GM19025 (cell line): ENCODE measurements around the gene CFAP44.
"Not testable (repeated sequence)": the region's sequence is repeated elsewhere in the genome, so short reads cannot be mapped to it uniquely, and the experiment has no call there.

Experiments
- ATAC-seq: cut with Tn5 transposase; IDR thresholded peaks from one replicate; pipeline ENCODE4 v1.9.1; 2021; ENCODE audit warnings: mild to moderate bottlenecking, low read depth, moderate library complexity; ENCODE audit not compliant: unreplicated experiment

The CFAP44 gene, protein sequence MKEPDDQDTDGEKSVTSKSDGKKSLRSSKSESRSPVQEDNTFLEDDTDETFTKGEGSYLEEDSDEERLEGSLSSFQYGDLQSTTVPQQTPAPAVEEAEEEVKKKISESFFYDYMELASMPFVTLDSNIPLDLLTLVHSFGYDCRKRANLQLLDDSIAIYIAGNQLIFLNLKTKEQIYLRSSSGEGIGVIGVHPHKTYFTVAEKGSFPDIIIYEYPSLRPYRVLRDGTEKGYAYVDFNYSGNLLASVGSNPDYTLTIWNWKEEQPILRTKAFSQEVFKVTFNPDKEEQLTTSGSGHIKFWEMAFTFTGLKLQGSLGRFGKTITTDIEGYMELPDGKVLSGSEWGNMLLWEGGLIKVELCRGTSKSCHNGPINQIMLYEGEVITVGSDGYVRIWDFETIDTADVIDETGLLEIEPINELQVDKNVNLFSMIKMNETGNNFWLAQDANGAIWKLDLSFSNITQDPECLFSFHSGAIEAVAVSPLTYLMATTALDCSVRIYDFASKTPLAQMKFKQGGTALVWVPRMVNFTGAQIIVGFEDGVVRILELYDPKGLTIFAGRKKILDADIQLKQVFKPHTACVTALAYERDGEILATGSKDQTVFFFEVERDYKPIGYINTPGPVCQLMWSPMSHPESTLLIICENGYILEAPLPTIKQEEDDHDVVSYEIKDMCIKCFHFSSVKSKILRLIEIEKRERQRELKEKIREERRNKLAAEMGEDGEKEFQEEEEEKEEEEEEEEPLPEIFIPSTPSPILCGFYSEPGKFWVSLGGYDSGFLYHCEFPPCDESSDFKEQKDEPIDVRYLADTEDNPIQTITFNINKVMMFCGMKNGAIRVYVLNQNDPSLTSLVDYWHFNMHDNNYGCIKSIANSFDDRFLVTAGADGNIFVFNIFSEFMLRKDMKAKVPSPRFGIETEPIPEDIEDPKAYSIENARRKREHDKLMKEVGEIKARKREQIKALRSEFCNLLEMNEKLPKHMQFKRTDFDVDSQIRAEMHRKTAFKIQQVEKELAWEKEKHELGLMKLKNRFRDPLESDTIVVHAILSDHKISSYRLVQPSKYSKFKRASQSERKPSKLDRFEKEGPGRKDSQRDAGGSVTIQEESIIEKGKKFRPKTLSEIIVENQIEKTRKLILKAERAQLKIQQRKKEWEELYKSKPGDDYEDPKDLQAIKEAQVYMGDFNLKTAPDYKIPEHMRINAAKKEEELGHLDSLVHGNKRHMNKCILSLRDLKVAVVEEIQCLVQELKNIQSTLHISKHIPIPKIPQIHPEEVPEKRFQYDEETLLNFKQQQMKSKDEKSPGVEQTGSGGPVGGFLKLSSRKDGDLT (N-terminal part only)

DNA sequence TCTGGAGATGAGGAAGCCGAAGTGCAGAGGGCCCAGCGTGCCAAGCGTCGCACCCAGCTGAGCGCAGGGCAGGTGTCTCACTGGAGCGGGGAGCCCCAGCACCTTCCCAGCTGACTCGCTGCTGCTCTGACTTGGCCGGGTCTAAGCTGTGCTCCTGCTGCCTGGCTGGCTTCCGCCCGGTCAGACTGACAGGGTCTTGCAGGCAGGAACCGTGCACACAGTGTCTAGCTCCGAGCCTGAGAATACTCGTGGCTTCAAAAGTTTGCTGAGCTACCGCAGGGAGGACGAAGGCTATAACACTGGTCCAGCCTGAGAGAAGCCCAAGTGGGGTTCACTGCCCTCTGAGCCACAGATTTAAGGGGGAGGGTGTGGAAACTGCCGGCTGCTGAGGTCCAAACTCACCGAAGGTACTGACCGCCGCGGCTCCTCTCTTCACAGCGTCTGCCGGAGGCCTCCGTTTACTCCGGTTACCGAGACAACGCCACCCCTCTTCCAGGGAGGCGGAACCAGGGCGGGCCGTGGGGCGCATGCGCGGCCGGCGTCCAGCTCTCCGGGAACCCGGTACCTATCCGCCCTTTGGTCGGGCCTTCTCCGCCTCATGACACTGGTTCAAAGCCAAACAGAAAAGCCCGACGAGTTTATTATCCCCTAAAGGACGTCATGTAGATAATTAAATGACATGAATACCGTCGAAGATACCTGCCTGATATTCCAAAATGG lies at the start of gene CFAP44:
CFAP44 (minus strand) TSS at position 443 of the 720 bp plus-strand sequence. CDS start 7,829 bp downstream, outside the sequence.
- ATAC-seq: peak; percentile 77

DNA sequence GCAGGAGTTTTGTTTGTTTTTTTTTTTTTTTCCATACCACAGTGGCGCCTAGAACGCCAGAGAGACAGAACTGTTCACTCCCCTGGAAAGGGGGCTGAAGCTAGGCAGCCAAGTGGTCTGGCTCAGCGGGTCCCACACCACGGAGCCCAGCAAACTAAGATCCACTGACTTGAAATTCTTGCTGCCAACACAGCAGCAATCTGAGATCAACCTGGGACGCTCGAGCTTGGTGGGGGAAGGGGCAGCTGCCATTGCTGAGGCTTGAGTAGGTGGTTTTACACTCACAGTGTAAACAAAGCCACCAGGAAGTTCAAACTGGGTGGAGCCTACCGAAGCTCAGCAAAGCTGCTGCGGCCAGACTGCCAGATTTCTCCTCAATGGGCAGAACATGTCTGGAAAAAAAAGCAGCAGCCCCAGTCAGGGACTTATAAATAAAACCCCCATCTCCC lies 43.9 kb upstream of the CFAP44 start:
- no peak for ATAC-seq

DNA sequence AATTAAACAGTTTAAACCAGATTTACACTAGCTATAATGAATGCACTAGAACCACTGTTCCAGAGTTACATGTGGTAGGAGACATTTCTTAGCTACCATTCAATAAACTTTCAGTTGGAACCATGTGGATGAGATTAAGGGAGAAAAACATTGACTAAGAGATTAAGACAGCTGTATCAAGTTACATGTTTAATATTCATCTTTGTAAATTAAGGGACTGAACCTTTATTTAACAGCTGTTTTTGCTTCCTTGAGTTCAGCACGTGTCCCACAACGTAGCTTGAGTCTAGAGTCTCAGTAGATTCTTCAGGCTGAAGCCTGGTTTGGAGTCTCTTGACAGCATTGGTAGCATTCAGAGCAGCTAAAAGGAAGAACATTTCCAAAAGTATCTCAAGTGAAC lies 27.2 kb upstream of the CFAP44 start:
- ATAC-seq: no peak

DNA sequence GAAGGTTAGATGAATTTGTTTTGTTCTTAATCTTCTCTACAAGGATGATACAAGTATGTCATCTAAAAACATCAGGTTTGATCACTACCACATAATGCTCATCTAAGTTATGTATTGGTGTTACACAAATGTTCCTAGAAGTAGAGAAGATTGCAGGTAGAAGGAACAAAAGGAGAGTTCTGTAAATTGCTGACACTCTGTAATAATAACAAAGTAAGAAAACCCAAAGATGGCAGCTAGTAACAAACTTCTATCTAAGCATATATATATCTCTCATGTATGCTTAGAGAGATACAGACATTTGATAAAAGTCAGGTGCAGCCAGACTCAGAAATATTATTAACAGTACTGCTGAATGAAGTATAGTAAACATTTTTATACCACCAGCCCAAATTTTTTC lies 20.2 kb upstream of the CFAP44 start:
- no peak for ATAC-seq

DNA sequence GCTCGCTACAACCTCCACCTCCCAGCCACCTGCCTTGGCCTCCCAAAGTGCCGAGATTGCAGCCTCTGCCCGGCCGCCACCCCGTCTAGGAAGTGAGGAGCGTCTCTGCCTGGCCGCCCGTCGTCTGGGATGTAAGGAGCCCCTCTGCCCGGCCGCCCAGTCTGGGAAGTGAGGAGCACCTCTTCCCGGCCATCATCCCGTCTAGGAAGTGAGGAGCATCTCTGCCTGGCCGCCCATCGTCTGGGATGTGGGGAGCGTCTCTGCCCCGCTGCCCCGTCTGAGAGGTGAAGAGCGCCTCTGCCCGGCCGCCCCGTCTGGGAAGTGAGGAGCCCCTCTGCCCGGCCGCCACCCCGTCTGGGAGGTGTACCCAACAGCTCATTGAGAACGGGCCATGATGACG lies 17.3 kb upstream of the CFAP44 start:
- ATAC-seq: not testable (repeated sequence)

DNA sequence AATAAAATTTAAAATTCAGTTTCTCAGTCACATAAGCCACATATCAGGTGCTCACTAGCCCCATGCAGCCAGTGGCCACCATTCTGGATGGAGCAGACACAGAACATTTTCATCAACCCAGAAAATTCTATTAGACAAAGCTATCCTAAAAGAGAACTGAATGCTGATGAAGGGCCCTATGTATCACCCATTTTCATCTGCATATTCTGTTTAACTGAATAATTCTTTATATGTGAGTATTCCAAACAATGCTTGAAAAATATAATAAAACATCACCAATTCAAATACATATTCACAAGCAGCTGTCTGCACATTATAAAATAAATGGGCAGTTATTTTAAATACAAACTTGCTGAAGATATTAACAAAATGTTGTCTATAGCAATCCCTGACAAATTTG lies 14.2 kb upstream of the CFAP44 start:
- ATAC-seq: no peak

DNA sequence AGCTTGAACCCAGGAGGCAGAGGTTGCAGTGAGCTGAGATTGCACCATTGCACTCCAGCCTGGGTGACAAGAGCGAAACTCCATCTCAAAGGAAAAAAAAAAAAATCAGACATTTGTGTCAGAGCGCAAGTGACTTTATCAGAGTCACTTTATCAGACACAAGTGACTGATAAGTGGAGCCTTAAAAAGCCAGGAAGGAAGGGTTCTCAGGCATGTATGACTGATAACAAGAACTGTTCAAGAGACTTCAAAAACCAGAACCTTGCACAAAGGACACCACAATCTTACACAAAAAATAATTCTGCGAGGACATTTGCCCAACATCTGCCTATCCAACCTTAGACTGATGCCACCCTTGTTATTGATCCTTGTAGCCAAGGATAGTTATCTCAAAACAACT lies 13.3 kb upstream of the CFAP44 start:
- ATAC-seq: no peak

DNA sequence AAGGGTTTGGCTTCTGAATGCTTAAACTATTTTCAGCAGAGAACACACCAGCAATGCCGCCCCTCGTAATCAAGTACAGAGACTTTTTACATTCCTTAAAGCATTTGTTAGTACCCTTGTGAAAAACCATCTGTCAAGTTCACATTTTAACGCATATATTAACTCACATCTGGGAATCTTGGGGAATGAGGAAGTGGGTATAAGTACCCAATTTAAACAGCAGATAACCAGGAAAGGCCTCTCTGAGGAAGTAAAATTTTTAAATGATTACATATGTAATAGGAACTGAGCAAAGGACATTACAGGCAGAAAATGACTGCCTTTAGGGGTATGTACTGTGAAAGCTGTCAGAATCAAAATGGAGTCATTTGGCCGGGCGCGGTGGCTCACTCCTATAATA lies 12.8 kb upstream of the CFAP44 start:
- ATAC-seq: no peak

DNA sequence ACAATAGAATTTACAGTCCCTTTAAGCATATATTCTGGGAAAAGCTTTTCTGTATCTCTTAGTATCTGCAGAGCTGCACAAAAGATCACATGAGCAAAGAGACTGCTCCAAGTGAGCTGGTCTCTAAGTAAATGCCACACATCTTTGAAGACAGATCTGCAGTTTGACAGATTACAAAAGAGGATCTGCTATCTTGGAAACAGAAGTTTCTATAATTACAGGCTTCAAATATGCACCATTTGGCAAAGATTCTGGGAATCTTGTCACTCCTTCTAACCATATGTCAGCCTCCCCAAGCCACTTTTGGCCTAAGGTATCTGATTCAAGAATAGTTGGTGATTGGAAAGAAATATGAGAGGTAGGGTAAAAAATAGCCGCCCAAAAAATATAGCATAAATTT lies 9.6 kb upstream of the CFAP44 start:
- no peak for ATAC-seq

DNA sequence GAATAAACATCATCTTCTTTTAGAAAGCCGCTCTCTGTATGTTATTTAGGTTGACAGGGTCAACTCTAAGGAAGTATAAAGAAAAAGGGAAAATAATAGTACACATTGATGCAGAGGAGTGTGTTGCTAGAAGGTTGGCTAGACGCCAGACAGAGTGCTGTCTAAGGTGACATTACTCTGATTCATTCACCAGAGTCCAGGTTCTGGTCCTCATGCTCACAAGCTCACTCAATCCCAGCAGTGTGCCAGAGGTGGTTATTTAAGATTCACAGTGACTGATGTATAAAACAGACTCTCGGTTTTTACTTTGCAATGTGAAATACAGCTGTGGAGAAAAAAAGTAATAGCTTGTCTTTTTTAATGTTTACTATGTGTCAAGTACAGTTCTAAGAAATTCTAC lies 1.7 kb downstream of the CFAP44 start:
- ATAC-seq: no peak

DNA sequence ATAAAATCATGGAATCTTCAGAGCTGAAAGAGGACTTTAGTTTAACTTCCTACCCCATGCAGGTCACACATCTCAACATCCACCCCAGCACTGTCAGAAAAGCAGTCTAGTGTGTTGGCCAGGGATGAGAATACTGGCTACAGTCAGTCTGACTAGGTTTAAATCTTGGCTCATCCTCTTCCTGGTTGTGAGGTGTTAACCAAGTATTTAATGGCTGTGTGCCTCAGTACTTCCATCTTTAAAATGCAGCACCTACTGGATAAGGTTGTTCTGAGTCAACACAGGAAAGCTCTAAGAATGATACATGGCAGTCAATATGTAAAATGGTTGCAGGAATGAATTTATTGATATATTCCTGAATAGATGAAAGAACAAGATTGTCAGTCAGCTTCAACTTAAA lies 3.1 kb downstream of the CFAP44 start:
- ATAC-seq: no peak

DNA sequence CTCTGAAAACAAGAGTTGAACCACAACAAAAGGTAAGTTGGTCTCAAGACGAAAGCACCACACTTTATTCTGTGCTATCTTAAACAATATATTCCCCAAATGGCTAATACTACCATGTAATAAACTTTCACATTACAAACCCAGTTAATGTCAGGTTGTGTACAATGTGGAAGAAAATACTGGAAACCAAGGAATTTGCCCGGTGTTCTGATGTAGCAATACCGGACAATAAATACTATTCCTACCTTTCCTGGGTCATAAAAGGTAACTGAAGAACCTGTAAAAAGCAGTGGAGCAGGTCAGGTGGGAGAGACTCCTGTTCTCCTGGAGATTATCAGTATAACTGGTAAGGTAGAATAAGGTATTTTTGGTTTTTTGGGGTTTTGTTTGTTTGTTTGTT lies 3.9 kb downstream of the CFAP44 start:
- ATAC-seq: no peak

DNA sequence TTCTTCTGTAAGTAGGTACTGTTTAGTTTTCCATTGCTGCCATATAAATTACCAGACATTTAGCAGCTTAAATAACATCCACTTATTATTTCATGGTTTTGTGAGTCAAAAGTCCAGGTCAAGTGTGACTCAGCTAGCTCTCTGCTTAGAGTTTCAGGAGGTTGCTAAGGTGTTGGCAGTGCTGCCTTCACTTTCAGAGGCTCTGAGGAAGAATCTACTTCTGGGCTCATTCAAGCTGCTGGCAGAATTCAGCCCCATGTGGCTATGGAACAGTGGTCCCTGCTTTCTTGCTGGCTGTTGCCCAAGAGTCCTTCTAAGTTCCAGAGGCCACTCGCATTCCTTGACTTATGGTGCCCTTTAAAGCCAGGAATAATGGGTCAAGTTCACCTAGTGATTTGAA lies 4.5 kb downstream of the CFAP44 start:
- no peak for ATAC-seq

DNA sequence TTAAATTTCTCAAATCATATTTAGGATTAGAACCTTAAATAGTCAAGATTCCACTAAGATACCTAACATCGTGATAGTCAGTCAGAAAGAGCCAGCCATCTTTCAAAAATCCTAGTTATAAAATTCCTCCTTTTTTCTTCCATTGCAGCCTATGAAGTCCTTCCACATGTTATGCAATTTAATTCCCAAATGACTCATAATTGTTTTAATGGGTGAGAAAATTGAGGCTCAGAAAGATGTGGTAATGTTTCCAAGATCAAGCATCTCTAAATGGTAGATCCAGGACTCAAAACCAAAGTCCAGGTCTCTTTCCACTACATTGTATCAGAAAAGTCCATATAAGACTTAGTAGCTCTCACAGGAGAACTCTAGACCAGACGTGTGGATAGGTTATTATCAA lies 9.5 kb downstream of the CFAP44 start:
- no peak for ATAC-seq

DNA sequence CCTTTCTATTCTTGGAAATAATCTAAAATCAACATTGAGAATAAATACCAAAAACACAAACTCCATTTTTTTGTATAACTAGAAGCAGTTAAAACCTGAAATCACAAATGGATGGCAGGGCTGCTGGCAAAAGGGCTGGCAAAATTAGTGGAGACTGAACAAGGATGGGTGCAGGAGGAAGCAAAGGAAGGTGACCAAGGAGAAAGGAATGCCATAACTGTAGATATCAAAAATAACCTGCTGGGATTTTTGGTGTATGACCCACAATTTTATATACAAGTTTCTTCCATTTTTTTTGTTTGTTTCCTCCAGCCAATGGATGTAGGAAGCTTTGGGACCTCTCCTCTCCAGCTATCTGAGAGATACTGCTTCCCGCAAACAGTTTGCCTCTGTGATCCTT lies 12.7 kb downstream of the CFAP44 start:
- no peak for ATAC-seq

DNA sequence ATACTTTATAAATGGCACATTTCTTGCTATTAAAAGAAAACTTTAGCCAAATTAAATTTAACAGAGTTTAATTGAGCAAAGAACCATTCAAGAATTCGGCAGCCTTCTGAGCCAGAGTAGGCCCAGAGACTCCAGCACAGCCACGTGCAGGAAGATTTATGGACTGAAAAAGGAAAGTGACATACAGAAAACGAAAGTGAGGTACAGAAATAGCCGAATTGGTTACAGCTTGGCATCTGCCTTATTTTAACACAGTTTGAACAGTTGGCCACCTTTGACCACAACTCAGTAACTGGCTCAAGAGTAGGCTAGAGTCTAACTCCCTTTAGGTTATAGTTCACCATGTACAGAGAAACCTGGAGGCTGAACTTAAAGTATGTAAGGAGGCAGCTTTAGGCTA lies 17.6 kb downstream of the CFAP44 start:
- ATAC-seq: peak; percentile 64

DNA sequence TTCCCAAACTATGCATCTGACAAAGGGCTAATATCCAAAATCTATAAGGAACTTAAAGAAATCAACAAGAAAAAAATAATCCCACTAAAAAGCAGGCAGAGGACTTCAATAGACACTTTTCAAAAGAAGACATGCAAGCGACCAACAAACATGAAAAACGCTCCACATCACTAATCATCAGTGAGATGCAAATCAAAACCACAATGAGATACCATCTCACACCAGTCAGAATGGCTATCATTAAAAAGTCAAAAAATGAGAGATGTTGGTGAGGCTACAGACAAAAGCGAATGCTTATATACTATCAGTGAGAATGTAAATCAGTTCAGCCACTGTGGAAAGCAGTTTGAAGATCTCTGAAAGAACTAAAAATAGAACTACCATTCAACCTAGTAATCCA lies 20.2 kb downstream of the CFAP44 start:
- ATAC-seq: no peak

DNA sequence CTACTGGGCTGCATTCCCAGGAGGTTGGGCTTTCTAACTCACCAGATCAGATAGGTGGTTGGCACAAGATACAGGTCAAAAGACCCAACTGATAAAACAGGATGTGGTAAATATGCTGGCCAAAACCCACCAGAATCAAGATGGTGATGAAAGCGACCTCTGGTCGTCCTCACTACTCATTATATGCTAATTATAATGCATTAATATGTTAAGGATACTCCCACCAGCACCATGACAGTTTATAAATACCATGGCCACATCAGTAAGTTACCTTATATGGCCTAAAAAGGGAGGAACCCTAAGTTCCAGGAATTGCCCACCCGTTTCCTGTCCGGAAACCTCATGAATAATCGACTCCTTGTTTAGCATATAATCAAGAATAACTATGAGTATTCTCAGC lies 31.6 kb downstream of the CFAP44 start:
- ATAC-seq: no peak

DNA sequence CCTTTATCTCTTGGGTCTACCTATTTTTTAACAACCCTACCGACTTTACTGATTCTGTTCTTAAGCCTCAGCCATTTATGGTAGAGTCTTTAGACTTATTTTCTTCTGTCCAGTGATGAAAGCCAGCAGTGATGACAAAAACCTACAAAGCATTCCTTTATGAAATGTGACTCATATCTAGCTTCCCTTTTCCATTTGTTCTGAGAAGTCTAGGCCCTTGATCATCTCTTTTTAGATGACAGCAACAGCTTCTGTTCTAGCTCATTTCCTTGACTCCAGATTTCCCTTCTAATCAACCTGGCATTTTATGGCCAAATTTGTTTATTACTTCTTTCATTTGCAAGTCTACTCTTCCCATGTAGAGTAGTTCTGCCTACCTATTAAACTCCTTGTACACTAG lies 36.1 kb downstream of the CFAP44 start:
- ATAC-seq: no peak

DNA sequence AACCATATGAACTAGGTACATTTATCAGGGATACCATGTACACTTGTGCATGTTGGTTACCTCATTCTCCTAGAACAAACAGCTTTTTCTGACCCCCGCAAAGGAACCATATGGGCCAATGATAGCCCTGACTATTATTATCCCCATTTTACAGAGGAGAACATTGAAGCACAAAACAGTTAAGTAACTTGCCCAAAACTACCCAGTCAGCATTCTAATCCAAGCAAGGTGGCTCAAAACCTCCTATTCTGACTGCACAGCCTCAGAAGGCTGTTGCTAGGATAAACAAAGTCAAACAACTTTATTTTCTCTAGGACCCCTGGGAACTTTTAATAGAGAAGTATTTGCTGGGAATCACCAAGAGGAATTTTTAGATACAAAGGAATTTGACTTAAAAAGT lies 36.7 kb downstream of the CFAP44 start:
- no peak for ATAC-seq
